Measurements from ENCODE around the gene FOXN1.
A peak's percentile ranks its signal among the peaks of the same experiment; 100 is the strongest.
"Not testable (repeated sequence)": the region's sequence is repeated elsewhere in the genome, so short reads cannot be mapped to it uniquely, and the experiment has no call there.

FOXN1 gene

DNA sequence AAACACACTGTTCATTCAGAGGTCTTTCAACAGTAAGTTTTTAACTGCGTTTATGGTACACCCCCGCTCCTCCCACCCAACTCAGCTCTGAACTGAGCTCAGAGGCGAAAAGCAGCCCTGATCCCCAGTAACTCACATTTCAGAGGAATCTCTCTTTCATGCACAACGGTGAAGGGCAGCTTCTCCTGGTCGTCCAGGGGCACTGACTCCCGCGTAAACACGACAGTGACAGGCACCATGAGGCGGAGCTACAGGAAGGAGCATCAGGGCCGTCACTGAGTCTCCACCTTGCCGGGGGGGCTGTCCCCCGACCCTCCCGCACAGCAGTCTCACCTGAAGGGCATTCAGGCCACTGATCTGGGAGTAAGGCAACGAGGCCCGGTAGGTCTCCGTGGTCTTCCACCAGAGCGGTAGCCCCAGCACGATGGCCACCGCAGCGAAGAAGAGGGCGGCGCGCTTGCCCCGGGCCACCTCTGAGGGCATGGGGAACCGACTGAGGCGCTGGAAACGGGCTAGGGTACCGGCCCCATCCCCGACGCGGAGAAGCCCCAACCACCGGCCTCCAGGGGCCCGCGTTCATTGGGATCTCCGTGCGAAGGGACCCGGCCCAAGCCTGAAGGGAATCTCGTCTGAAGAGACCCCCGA lies 64.7 kb downstream of the FOXN1 start:
- DNase-seq (ENCODE audit: insufficient read length, low spot score) = peak; percentile 45

DNA sequence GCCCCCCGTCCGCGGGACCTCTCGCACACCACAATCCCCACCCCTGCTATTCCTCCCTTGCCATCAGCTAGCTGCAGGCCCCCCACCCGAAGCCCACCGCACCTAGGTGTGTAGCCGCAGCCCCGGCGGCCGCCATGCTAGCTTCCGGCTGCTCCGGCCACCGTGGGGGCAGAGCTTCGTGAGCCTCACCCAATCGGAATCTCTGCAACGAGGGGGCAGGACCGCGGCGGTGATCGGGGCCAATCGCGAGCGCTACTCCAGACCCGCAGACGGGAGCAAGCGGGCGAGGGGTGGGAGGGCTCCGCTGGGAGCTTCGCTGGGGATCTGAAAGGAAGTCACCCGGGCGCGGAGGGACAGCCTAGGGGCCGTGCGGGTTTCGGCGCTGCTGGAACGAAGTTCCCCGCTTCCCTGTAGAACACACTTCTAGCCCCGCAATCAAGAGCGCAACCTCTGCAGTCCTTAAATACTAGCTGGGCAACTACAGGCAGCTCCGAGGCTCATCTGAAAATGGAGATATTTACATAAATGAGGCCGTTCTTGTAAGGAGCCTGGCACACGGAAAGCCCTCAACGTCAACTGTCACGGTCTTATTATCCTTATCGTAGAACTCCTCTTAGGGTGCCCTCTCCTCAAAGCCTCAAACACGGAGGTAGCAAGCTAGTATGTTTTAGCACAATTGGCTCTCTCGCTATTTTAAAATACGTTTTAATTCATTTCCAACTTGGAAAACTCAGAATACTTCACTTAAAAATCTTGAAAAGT lies 65.4 kb downstream of the FOXN1 start, which contains the start of gene PIGS:
TSS of gene PIGS (minus strand) at position 164 of the 762 bp plus-strand sequence. CDS start at position 136, 28 bp downstream.
- DNase-seq (ENCODE audit: insufficient read length, low spot score) (peak; percentile 99), FAIRE-seq (peak; percentile 92)

More for the DNA sequence above, 64.7 kb downstream of the FOXN1 start:
- no peak for FAIRE-seq

DNA sequence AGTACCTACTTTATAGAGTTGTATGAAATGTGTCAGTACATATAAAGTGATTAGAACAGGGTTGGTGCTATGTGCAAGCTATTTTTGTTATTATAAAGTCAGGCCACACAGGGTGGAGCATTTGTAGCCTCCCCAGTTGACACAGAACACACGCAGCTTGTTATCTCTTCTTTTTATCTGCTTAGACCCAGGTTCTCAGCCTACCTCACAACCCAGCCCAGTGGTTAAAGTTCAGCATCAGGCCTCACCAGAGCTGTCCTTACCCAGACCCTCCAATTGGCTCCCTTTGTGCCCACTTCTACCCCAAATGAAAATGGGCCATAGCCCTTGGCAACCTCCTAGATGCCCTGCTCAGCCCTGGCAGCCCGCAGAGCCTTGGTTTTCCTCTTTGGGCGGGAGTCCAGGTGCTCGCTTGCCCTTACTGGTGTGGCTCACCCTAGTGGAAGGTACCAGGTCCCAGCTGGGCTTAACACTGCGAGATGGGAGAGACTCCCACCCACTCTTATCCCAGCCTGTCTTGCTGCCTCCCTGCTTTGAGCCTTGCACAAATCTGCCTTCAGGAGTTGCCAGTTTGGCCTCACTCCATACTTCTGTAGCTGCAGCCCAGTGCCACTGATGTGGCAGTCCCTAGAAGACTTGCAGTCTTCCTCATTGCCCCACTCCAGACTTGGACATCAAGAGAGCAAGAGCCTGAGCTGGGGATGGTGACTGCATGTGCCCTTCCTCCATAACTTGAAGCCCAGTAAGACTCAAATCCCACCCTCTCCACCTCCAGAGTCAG lies 66.3 kb downstream of the FOXN1 start:
- no peak for DNase-seq (ENCODE audit: insufficient read length, low spot score)
- no peak for FAIRE-seq

DNA sequence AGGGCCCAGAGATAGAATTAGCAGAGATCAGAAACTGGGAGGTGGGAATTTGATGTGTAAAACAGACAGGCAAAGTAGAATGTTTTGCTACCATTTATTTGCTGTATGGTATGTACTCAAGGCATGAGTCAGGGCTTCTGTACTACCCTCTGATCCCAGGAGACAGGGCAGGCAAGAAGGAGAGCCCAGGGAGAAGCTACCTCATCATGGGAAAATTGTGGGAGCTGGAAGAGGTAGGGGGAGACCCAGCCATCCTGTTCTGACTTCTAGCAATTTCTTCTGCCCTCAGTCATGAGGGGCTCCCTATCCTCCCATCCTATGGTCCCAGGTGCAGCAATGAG lies 66.9 kb downstream of the FOXN1 start:
- FAIRE-seq = no peak

DNA sequence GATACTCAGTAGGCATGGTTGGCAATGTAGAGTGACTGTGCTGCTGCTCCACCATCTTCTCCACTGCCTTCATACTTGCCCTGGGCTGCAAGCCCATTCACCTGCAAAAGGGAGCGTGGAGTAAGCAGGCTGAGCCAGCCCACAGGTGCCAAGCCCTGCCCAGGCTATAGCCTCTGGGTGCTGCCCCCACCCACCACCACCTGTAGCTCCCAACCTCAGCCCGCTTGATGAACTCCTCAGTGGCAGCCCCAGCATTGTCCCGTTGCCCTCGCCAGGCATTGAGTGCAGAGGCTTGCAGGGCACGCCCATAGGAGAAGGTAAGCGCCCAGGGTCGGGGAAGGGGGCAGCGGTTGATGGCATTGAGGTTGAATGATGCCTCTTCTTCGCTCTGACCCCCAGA lies 67.4 kb downstream of the FOXN1 start:
- DNase-seq (ENCODE audit: insufficient read length, low spot score) (no peak), FAIRE-seq (no peak)

More for the DNA sequence above, 66.9 kb downstream of the FOXN1 start:
- DNase-seq (ENCODE audit: insufficient read length, low spot score) = no peak

DNA sequence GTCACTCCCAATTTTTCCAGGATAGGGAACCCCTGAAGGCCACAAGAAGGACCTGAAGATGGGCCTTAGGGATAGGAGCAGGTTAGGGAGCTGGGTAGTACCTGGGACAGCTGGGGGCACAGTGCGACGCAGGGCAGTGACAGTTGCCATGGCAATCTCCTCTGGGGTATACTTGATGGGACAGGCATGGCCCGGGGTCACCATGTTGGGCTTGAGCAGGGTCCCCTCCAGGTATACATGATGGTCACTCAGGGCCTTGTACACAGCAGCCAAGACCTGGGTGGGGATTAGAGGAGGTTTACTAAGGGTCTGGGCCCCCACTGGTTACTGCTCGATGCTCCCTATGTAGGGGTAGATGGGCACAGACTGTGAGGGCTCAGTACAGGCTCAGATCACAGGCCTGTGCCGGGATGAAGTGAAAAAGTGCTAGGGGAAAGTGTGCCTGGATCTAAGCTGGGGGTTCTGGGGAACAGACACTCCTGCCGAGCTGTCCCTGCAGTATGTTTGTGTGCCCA lies 67.9 kb downstream of the FOXN1 start:
- FAIRE-seq (no peak), DNase-seq (ENCODE audit: insufficient read length, low spot score) (no peak)

DNA sequence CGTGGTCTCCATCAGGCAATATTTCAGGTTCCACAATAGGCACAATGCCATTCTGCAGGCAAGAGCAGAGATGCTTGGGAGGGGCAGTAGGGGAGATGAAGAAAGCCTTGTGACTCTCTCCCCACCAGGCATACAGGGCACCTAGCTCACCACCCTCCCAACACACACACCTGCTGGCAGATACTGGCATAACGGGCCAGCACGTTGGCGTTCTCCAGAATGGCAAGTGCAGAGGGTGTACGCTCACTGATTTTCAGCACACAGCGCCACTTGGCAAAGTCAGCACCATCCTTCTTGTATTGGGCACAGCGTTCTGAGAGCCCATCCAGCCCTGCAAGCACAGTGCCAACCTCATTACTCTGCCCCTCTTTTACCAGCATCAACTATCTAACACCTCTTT lies 68.4 kb downstream of the FOXN1 start:
- no peak for DNase-seq (ENCODE audit: insufficient read length, low spot score)
- no peak for FAIRE-seq

DNA sequence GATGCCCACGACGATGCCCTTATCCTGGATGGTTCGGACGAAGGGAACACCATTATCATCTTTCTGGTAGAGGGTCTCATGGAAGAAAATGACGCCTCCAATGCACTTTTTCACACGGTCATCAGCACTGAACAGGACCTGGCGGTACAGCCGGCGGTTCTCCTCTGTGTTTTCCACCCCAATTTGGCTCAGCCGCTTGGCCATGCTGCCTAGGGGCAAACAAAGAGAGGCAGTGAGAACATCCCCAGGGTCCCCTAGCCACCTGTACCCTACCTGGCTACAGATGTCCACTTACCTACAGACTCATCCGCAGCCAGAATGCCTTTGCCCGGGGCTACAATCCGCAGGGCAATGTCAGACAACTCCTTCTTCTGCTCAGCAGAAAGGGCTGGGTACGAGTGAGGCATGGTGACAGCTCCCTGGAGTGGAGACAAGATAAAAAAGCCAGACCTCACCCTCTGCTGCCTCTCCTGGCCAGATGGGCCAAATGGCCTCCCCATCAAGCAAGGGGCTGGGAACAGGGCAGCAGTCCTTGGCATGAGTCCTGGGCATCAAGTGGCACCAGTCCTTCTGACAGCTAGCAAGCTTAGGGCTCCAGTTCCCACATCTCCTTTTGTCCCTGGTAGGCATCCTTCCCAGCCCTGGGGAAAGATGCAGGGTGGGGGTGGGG lies 69.1 kb downstream of the FOXN1 start:
- DNase-seq (ENCODE audit: insufficient read length, low spot score) (no peak), FAIRE-seq (no peak)

DNA sequence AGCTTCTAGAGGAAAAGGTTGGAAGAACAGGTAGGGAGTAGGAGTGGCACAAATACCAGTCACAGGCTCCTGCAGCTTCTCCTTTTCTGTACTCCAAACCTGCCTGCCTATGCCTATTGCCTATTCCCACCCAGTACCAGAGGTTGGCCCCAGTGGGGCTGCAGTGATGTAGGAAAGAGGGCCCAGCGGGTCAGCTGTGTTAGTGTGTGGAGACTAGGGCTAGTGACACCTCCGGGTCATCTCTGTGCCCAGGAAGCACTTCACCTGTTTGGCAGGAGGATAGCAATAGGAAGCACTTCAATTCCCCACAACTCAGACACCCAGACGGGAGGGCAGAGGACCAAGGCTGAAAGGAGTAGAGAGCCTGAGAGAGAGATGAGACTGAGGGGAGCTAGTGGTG lies 69.9 kb downstream of the FOXN1 start:
- not testable (repeated sequence) for FAIRE-seq; DNase-seq (ENCODE audit: insufficient read length, low spot score)

DNA sequence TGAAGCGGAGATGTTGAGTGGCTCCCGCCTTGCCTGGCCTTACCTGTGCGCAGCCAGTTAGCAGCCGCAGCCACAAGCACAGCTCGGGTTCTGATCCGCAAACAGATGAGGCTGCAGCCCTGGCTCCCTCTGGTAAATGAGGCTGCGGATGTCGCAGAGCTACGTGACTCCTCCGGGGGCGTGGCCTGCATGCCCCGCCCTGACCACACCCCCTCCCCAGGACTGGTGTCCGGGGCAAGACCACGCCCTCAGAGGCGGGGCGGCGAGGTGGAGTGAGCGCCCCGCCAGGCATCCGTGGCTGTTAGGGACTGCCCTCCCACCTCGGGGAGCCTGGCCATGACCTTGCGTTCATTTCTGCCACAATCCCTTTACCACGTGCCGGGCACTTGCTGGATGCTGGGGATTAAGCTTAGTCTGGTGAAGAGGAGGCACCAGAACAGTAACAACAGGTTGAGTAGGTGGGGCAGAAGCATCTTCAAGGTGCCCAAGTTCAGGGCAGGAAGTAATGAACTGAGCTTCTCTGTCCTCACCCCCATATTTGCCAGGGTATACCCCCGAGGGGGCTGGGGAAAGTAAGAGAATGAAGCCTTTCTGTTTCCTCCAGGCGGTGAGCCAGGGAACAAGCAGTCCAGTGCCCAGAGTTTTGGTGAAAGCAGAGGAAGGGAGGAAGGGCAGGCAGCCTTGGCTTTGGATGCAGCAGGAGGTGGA lies 70.8 kb downstream of the FOXN1 start, which contains the start of gene ALDOC:
TSS of gene ALDOC (minus strand) at position 138 of the 708 bp plus-strand sequence. CDS start 1,363 bp downstream, outside the sequence.
- no peak for FAIRE-seq
- DNase-seq (ENCODE audit: insufficient read length, low spot score) = peak; percentile 58

DNA sequence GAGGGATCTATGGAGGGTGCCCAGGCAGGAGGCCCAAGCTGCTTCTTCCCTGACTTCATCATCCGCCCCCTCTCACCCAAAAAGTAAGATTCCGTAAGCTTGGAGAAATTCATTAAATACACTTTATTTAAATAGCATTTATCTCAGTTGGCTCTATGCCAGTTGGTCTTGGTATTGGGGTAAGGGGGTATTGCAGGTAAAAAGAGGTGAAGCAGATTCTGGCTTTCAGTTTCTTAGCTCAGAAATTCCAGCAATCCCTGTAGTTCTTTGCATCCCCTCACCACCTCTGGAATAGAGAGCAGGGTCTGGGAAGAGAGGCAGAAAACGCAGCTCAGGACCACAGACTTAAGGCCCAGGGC lies 71.3 kb downstream of the FOXN1 start:
- no peak for FAIRE-seq

DNA sequence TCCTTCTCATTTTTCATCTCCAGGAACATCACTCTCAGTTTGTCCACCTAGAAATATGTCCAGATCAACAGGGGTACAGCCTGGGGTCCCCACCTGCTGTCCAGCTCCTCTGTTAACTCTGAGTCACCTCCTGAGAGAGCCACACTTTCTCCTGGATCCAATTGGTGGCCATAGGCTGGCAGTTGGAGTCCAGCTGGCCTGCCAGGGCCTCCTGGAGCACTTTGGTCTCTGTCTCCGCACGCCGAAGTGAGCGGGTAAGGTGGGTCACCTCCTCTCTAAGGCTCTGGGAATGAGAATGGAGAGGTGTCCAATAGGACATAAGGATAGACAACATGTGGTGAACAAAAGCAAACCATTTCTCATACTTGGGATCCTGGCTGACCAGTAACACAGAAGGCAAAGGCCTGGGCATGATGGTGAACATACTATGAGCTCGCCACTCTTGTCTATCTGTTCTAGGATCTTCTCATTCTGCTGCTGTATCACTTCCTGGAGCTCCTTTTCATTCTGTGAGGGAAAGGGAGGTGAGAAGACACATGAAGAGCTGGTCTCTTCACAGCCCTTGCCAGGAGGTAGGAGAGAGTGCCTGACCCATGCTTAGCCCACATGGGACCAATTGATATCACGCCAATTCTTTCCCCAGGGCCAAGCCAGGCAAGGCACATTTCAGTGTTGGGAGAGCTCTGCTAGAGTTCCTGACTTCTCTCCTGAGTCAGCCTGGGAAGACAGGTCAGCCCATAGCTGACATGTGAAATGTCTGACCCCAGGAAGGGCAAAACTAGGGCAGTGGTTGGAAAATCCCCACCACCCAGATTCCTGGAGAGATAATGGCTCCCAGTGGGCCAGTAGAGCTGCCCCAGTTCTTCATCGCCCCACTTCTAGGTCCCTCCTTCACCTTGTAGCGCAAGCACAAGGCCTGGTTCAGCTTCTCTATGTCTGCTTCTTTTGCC lies 72.4 kb downstream of the FOXN1 start:
- DNase-seq (ENCODE audit: insufficient read length, low spot score) = no peak
- no peak for FAIRE-seq

More for the DNA sequence above, 71.3 kb downstream of the FOXN1 start:
- DNase-seq (ENCODE audit: insufficient read length, low spot score) = no peak

DNA sequence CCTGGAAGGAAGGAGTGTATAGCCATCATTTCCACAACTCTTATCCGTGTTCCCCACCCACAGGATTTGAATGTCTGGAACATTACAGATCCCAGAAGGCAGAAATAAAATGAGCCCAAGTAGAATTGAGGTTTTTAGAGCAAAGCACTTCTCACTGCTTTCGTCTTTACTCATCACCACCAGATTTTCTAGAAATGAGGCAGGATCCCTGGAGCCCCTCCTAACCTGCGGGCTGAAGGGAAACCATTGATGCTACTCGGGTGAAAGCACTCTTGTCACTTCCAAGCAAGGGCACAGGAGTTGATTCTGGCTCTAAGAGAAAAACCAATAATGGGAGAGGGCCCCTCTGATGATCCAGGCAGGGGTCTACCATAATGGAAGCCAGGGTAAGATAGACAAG lies 73.4 kb downstream of the FOXN1 start:
- FAIRE-seq (no peak), DNase-seq (ENCODE audit: insufficient read length, low spot score) (no peak)

DNA sequence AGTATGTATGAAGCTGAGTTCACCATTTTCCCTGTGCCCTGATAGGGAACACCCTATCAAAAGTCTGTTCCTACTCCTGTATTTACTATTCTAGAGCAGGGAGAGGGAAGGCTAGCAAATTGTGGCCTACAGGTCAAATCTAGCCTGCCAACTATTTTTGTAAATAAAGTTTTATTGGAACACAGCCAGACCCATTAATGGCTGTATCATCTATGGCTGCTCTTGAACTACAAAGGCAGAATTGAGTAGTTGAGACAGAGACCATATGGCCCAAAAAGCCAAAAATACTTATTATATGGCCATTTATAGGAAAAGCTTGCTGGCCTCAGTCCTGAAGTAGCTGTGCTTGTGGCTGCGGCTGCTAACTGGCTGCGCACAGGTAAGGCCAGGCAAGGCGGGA lies 74.8 kb downstream of the FOXN1 start:
- DNase-seq (ENCODE audit: insufficient read length, low spot score) = no peak
- FAIRE-seq = peak; percentile 52

DNA sequence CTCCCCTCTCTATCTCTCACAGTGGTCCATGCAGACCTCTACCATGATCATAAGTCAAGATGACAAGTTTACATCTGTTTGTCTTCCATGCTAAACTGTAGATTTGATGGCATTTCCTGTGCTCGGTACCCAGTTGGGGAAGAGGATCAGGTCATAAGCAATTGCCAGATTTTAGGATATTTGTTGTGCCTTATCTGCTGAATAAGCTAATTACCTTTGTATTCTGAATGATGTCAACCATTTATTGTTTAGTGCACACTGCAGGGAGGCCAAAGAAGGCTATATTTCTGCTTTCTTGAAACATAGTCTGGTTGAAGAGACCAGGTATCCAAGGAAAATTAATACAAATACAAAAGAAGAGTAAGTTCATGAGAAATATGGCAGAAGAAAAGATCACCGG lies 76.4 kb downstream of the FOXN1 start:
- DNase-seq (ENCODE audit: insufficient read length, low spot score) = no peak
- no peak for FAIRE-seq

DNA sequence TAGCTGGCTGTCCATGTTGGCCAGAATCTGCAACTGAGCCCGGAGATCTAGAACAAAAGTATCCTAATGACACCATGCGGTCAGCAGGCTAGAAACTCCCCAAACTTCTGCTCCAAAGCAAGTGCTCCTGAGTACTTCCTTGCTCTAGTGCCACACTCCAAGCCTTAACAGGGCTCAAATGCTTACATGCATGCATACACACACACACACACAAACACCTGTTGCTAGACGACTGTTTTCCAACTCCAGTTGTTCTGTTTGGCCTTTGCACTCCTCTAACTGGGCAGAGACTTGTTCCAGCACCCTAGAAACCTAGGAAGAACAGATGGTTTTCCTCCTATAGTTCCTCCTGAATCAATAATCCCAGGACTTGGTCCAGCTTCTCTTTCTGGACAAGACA lies 78.3 kb downstream of the FOXN1 start:
- DNase-seq (ENCODE audit: insufficient read length, low spot score) (no peak), FAIRE-seq (no peak)

DNA sequence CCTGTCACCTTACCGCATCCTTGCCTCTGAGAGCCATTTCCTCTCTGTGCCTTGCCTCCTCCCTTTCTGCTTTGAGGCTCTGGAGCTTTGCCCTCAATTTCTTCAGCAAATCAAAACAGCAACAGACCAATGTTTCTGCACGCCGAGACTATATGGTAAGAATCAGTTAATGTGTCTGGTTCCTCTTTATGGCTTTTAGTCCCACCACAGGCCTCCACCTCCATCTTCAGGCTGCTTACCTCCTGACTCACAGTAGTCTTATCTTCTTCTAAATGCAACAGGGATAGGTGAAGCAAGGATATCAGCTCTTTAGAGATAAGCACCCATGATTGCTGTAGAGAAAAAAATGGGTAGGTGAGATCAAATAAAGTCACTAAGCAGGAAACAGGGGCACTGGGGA lies 79.7 kb downstream of the FOXN1 start:
- FAIRE-seq = no peak
- DNase-seq (ENCODE audit: insufficient read length, low spot score) = no peak
